SW 1271 (cell line): ENCODE measurements around the gene POLN.
A peak's percentile ranks its signal among the peaks of the same experiment; 100 is the strongest.
"Not testable (repeated sequence)": the region's sequence is repeated elsewhere in the genome, so short reads cannot be mapped to it uniquely, and the experiment has no call there.

Experiments
- DNase-seq, 2 experiments: peaks; one replicate each; lab custom pipeline; 2025; lab: John Stamatoyannopoulos, UW

POLN gene

GRCh38 chr4:2220016-2220630 is 21.8 kb downstream of the POLN start:
- DNase-seq, result peak; percentile 10 to 65

GRCh38 chr4:2219233-2219760 is 22.6 kb downstream of the POLN start:
- DNase-seq, result no peak

- DNase-seq, result no peak
These were observed 23.5 kb downstream of the POLN start for GRCh38 chr4:2218436-2218835.

- peak in 1 of 2 experiments; percentile 12 for DNase-seq
These were observed 24.2 kb downstream of the POLN start for GRCh38 chr4:2217726-2218125.

- DNase-seq, result no peak
These were observed 29.1 kb downstream of the POLN start for GRCh38 chr4:2212831-2213230.

GRCh38 chr4:2202789-2203188 is 39.1 kb downstream of the POLN start:
- DNase-seq, result not testable (repeated sequence)

GRCh38 chr4:2194496-2194895 is 47.4 kb downstream of the POLN start:
- DNase-seq, result no peak

- DNase-seq, result no peak
These were observed 48.6 kb downstream of the POLN start for GRCh38 chr4:2193326-2193725.

GRCh38 chr4:2186865-2187172 is 55.1 kb downstream of the POLN start:
- no peak for DNase-seq

- DNase-seq, result no peak
These were observed 55.6 kb downstream of the POLN start for GRCh38 chr4:2186133-2186864.

- DNase-seq, result no peak
These were observed 58.5 kb downstream of the POLN start for GRCh38 chr4:2183394-2183793.

- DNase-seq, result no peak
These were observed 58.9 kb downstream of the POLN start for GRCh38 chr4:2182994-2183393.

GRCh38 chr4:2180410-2180809 is 61.5 kb downstream of the POLN start:
- no peak for DNase-seq

GRCh38 chr4:2179717-2180116 is 62.2 kb downstream of the POLN start:
- DNase-seq, result no peak

GRCh38 chr4:2178986-2179385 is 62.9 kb downstream of the POLN start:
- DNase-seq, result no peak

- no peak for DNase-seq
These were observed 64.4 kb downstream of the POLN start for GRCh38 chr4:2177443-2178093.

- no peak for DNase-seq
These were observed 65.8 kb downstream of the POLN start for GRCh38 chr4:2175990-2176698.

- DNase-seq, result no peak
These were observed 67.9 kb downstream of the POLN start for GRCh38 chr4:2174061-2174460.

- DNase-seq, result no peak
These were observed 69.2 kb downstream of the POLN start for GRCh38 chr4:2172627-2173231.

- DNase-seq, result no peak
These were observed 69.8 kb downstream of the POLN start for GRCh38 chr4:2172161-2172560.

- no peak for DNase-seq
These were observed 73.2 kb downstream of the POLN start for GRCh38 chr4:2168469-2169319.
